Limb (tissue), 2 donors: ENCODE data around the gene STXBP1.
"Not testable (repeated sequence)": the region's sequence is repeated elsewhere in the genome, so short reads cannot be mapped to it uniquely, and the experiment has no call there.

ENCODE experiments used
- DNase-seq, 2 donors: peaks; one replicate each; pipeline ENCODE4 v3.0.0-alpha.2; 2016; ENCODE audit errors: extremely low spot score in 2 of 2

The STXBP1 gene

GRCh38 chr9:127613583-127613954 lies 1.5 kb downstream of the STXBP1 start:
- DNase-seq: no peak

GRCh38 chr9:127614961-127615360 lies 2.9 kb downstream of the STXBP1 start:
- no peak for DNase-seq

DNA sequence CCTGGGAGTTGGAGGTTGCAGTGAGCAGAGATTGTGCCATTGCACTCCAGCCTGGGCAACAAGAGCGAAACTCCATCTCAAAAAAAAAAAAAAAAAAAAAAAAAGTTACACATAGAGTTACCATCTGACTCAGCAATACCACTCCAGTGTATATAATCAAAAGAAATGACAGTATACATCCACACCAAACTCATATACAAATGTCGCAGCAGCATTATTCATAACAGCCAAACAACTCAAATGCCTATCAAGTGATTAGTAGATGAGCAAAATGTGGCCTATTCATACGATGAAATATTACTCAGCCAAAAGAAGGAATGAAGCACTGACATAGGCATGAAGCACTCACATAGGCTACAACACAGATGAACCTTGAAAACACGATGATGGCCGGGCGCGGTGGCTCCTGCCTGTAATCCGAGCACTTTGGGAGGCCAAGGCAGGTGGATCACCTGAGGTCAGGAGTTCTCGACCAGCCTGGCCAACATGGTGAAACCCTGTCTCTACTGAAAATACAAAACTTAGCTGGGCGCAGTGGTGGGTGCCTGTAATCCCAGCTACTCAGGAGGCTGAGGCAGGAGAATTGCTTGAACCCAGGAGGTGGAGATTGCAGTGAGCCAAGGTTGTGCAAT lies 9.4 kb downstream of the STXBP1 start:
- not testable (repeated sequence) for DNase-seq

- DNase-seq: no peak
These were observed 14.8 kb downstream of the STXBP1 start for GRCh38 chr9:127626752-127627493.

- no peak for DNase-seq
These were observed 15.4 kb downstream of the STXBP1 start for GRCh38 chr9:127627494-127627855.

- no peak for DNase-seq
These were observed 16.8 kb downstream of the STXBP1 start for GRCh38 chr9:127628758-127629467.

GRCh38 chr9:127629468-127630081 lies 17.5 kb downstream of the STXBP1 start:
- DNase-seq: no peak

GRCh38 chr9:127633216-127633862 lies 21.3 kb downstream of the STXBP1 start:
- DNase-seq: no peak

DNA sequence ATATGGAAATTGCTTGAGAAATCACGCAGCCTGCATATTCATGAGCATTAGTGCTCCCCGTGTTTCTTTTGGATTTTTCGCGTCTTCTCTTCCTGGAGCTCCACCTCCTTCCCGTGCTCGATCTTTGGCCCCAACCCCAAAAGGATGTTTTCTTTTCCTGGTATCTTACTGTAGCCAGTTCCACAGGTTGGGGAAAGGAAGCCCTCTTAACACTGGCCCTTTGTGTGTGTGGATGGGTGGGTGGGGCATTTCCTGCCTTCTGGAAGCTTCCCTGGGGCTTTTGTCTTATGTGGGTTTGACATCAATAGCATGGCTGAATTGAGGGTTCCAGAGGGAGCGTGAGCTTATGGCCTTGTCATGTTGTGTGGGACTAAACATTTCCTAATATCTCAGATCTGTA lies 21.9 kb downstream of the STXBP1 start:
- no peak for DNase-seq

DNA sequence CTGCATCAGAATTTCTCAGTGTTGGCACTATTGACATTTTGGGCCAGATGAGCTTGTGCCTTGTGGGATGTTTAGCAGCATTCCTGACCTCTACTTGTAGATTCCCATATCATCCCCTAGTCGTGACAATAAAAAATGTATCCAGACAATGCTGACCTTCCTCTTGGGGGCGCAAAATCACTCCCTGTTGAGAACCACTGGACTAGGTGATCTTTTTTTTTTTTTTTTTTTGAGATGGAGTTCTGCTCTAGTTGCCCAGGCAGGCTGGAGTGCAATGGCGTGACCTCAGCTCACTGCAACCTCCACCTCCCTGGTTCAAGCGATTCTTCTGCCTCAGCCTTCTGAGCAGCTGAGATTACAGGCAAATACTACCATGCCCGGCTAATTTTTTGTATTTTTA lies 22.6 kb downstream of the STXBP1 start:
- DNase-seq: no peak

DNA sequence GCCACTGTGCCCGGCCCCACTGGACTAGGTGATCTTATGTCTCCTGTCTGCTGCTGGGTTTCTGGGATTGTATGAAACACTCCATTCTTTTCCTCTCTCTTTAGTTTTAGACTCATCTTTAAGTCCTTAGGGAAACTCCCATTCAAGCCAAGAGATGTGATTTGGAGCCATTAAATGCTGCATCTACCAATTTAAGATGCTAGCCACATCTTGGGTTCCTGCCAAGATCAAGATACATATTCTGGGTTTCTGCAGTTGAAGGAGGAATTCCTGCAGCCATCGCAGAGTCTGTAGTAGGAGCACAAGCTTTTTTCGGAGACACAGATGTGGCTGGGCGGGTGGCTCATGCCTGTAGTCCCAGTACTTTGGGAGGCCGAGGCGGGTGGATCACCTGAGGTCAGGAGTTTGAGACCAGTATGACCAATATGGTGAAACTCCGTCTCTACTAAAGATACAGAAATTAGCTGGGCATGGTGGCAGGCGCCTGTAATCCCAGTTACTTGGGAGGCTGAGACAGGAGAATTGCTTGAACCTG lies 23.2 kb downstream of the STXBP1 start:
- no peak for DNase-seq

GRCh38 chr9:127637322-127637847 lies 25.3 kb downstream of the STXBP1 start:
- no peak for DNase-seq

- no peak for DNase-seq
These were observed 28.9 kb downstream of the STXBP1 start for GRCh38 chr9:127640908-127641545.

DNA sequence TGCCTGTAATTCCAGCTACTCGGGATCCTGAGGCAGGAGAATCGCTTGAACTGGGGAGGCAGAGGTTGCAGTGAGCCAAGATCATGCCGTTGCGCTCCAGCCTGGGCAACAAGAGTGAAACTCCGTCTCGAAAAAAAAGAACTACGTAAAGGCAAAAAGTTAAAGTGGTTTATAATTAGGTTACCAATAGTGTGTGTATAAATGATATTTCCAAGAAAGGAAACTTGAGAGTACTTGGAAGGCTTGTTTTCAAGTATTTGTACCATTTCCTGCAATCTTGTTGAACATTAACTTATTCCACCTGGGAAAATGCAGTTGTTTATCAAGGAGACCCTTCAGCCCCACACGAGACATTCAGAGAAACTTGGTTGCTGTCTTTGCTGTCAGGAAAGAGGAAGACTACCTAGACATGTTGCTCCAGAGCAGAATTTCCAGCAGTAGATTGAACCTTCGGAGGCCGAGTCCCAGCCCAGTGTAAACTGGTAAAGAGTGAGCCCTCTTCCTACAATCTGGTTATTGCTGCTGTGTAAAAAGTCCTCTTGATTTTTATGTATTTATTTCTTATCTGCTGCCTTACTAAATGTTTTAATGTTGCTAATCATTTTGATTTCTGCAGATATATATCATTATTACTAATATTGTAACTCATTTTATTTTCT lies 30.1 kb downstream of the STXBP1 start:
- no peak for DNase-seq

DNA sequence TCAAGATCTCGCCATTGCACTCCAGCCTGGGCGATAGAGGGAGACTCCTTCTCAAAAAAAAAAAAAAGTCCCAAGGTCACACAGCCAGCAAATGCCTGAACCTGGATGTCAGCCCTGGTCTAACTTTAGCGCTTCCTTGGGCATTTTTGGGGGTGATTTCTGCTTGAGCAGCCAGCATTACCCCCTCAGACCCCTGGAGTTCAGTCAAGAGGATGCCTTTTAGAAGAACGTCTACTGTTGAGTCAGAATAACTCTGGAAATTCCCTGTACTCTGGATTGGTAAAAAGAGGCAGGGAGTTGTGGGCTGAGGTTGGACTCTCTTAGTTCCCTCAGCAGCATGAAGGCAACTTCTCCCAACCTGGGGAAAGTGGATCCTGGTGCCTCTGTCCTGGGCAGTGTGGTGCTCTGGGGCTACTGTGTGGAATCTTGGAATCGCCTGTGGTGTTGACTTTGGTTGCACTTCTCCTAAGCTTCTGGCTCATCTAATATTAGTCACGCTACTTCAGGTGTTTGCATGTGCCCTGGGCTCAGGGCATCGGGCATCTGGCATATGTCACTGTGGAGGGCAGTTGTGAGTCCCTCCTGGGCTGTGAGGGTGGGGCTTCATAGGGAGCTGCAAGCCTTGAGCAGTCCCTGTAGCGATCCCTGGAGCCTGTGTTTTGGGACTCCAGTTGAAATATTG lies 32.2 kb downstream of the STXBP1 start:
- DNase-seq: no peak

- no peak for DNase-seq
These were observed 32.9 kb downstream of the STXBP1 start for GRCh38 chr9:127644943-127645342.

DNA sequence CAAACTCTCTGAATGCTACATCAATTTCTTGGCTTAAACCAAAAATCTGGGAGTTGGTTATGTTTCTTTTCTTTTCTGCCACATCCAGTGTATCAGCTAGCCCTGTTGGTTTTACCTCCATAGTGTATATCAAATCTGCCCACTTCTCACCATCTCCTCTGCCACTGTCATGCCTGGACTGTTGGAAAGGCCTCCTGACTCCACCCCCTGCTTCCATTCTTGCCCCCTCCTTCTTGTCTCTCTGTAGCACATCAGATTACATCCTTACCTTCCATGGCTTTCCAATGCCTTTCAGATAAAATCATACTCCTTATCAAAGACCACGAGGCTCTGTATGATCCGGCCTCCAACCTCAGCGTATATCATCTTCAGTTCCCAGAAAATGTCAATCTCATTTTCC lies 35.4 kb downstream of the STXBP1 start:
- DNase-seq: no peak

DNA sequence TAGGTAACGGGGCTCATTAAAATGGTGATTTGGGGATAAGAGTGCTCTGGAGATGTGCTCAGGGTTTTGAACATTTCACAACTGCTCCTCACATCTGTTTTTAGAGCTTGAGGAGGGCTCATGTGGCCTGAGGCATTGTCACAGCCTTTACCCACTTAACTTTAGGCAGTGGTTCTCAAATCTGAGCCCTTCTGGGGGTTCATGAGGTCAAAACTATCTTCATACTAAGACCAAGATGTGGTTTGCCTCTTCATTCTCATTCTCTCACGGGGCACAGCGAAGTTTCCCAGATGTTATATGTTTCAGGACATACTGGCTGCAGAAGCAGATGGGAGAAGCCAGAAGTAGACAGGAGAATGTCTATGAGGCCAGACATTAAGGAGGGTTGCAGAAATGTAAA lies 38.4 kb downstream of the STXBP1 start:
- no peak for DNase-seq

GRCh38 chr9:127651697-127652610 lies 39.9 kb downstream of the STXBP1 start:
- no peak for DNase-seq
